Sigmoid colon (tissue), 7 donors: ENCODE measurements around the gene MAML3. TPM values are rescaled to one million over a fixed set of nuclear protein-coding genes. Genes with fewer than 3 reads are reported as not detected.

Experiments used
- DNase-seq: peaks from one replicate; pipeline ENCODE4 v3.0.0-alpha.2; 2019
- H3K27ac ChIP-seq, 4 donors: fragments of 200-600 bp; sonication (generic); one replicate each; pipeline ENCODE4 v1.5.1; 2016 to 2019; ENCODE audit warnings: mild to moderate bottlenecking in 1 of 4
- H3K27me3 ChIP-seq, 3 donors: fragments of 200-600 bp; sonication (generic); one replicate each; pipeline ENCODE4 v1.5.1; 2019; ENCODE audit warnings: mild to moderate bottlenecking in 1 of 3
- H3K36me3 ChIP-seq, 4 donors: fragments of 200-600 bp; sonication (generic); one replicate each; pipeline ENCODE4 v1.5.1; 2016 to 2019
- H3K4me1 ChIP-seq, 4 donors: fragments of 200-600 bp; sonication (generic); one replicate each; pipeline ENCODE4 v1.5.1; 2017 to 2019
- H3K4me3 ChIP-seq, 4 donors: fragments of 200-600 bp; sonication (generic); one replicate each; pipeline ENCODE4 v1.5.1; 2017 to 2019; ENCODE audit warnings: mild to moderate bottlenecking in 2 of 4, moderate library complexity in 1 of 4
- H3K9me3 ChIP-seq, 4 donors: fragments of 200-600 bp in 3 of 4; sonication (generic) in 3 of 4; one replicate each; pipeline versions ENCODE4 v1.5.1 to v1.6.1; 2013 to 2019
- CTCF ChIP-seq, 4 experiments: fragments of 450-650 bp in 3 of 4; fragments of 200-600 bp in 1 of 4; IDR thresholded peaks; one replicate each; pipeline ENCODE4 v1.5.1; 2016 to 2019; ENCODE audit warnings: antibody characterized with exemption in 4 of 4, mild to moderate bottlenecking in 3 of 4, moderate library complexity in 2 of 4
- EP300 ChIP-seq, 4 donors: sonication (generic); formaldehyde crosslinking; IDR thresholded peaks; one replicate each; pipeline ENCODE4 v1.6.1; 2017; ENCODE audit warnings: antibody characterized with exemption in 4 of 4
- POLR2A ChIP-seq, 2 donors: fragments of 450-650 bp; IDR thresholded peaks; one replicate each; pipeline ENCODE4 v1.6.1; 2016; ENCODE audit warnings: antibody characterized with exemption in 2 of 2, mild to moderate bottlenecking in 2 of 2, moderate library complexity in 2 of 2
- POLR2AphosphoS5 ChIP-seq, 4 donors: sonication (generic); formaldehyde crosslinking; IDR thresholded peaks; one replicate each; pipeline ENCODE4 v1.6.1; 2017; ENCODE audit warnings: antibody characterized with exemption in 4 of 4
- WGBS, 2 donors: extraction: QIAGEN DNeasy Blood & Tissue Kit; methylation state at CpG; one replicate each; pipeline ENCODE4 v1.1.7; 2013; 5-methylcytosine and 5-hydroxymethylcytosine counted together
- intact Hi-C: fragments of 100-400 bp; cut with DNase I; formaldehyde crosslinking; loops from one replicate; pipeline ENCODE4 v1.15.1; 2023
- polyA plus RNA-seq, 3 donors: library from polyadenylated mRNA; stranded (reverse); fragments of 200-250 nt; gene quantifications; one replicate each; pipeline ENCODE4 v1.2.3, GENCODE V29; 2013
- total RNA-seq, 4 donors: library from RNA; depleted of rRNA; stranded (reverse); fragments of >200 nt; gene quantifications; one replicate each; pipeline ENCODE4 v1.1.0, GENCODE V29; 2016
- donor health status: healthy with polysubstance abuse.
- donor health status: Bipolar disorder and iron deficiency.
- donor health status: healthy.

Gene MAML3
- total and polyA plus RNA-seq, 7 donors: 3.5 to 16.3 (median 5.4) TPM

- H3K4me1 ChIP-seq: peaks cover 0 to 66% (median 58%) of the 10 kb centered on the region in 4 donors
- DNase-seq: no peak
These were observed 232.4 kb downstream of the MAML3 start for GRCh38 chr4:139921429-139922184.

GRCh38 chr4:139920486-139921002 is 233.4 kb downstream of the MAML3 start:
- no peaks in the 10 kb centered on the region for H3K27me3 ChIP-seq
- peaks cover 0 to 69% (median 66%) of the 10 kb centered on the region in 4 donors for H3K4me1 ChIP-seq
- H3K9me3 ChIP-seq: no peaks in the 10 kb centered on the region
- 87 to 94% methylated on average over 3 of the region's 3 CpGs for WGBS, 2 donors
- intact Hi-C loops: no loop called here
- TF ChIP-seq POLR2A (IDR thresholded peaks at IDR 0.05) (no peak), POLR2AphosphoS5 (IDR thresholded peaks at IDR 0.05) (no peak), CTCF (IDR thresholded peaks at IDR 0.05) (no peak), EP300 (IDR thresholded peaks at IDR 0.05) (no peak)
- H3K36me3 ChIP-seq: no peaks in the 10 kb centered on the region
- DNase-seq: no peak
- peak overlapping the region; percentile 77 to 90 (median 81) for H3K27ac ChIP-seq
- no peak overlapping the region for H3K4me3 ChIP-seq

More at GRCh38 chr4:139921429-139922184, 232.4 kb downstream of the MAML3 start:
- Histone ChIP-seq H3K27me3 (no peaks in the 10 kb centered on the region), H3K4me3 (no peak overlapping the region), H3K27ac (peak overlapping the region; percentile 77 to 90 (median 81)), H3K9me3 (no peaks in the 10 kb centered on the region), H3K36me3 (no peaks in the 10 kb centered on the region)
- WGBS, 2 donors: 26 to 64% methylated on average over 11 of the region's 11 CpGs
- TF ChIP-seq CTCF (IDR thresholded peaks at IDR 0.05): no peak
- no peak for TF ChIP-seq POLR2AphosphoS5 (IDR thresholded peaks at IDR 0.05)
- TF ChIP-seq POLR2A (IDR thresholded peaks at IDR 0.05): no peak
- TF ChIP-seq EP300 (IDR thresholded peaks at IDR 0.05): no peak
- intact Hi-C loops: no loop called here

- TF ChIP-seq POLR2AphosphoS5 (IDR thresholded peaks at IDR 0.05) (peak in 1 of 4 donors; percentile 7), POLR2A (IDR thresholded peaks at IDR 0.05) (no peak)
- Histone ChIP-seq H3K4me3 (no peak overlapping the region), H3K36me3 (no peaks in the 10 kb centered on the region), H3K9me3 (no peaks in the 10 kb centered on the region), H3K27me3 (no peaks in the 10 kb centered on the region), H3K4me1 (peaks cover 0 to 77% (median 75%) of the 10 kb centered on the region in 4 donors), H3K27ac (peak overlapping the region; percentile 77 to 90 (median 81))
- DNase-seq: no peak
- intact Hi-C loops: loop anchor here (5.0 kb wide), 3 partner anchors 68 to 233 kb away; partner anchors contain the start of gene MAML3
- 54 to 73% methylated on average over 3 of the region's 3 CpGs for WGBS, 2 donors
These were observed 234.5 kb downstream of the MAML3 start for GRCh38 chr4:139919521-139919920.

GRCh38 chr4:139919004-139919403 is 235.0 kb downstream of the MAML3 start:
- no peak overlapping the region for H3K4me3 ChIP-seq
- no peaks in the 10 kb centered on the region for H3K36me3 ChIP-seq
- intact Hi-C loops: loop anchor here (5.0 kb wide), 3 partner anchors 68 to 233 kb away; partner anchors contain the start of gene MAML3
- H3K4me1 ChIP-seq: peaks cover 0 to 83% (median 81%) of the 10 kb centered on the region in 4 donors
- no peak for DNase-seq
- TF ChIP-seq POLR2A (IDR thresholded peaks at IDR 0.05) (no peak), POLR2AphosphoS5 (IDR thresholded peaks at IDR 0.05) (peak in 2 of 4 donors; percentile 9 to 40), EP300 (IDR thresholded peaks at IDR 0.05) (peak in 3 of 4 donors; percentile 3 to 14 (median 9))
- H3K27me3 ChIP-seq: no peaks in the 10 kb centered on the region
- H3K9me3 ChIP-seq: no peaks in the 10 kb centered on the region
- peak overlapping the region; percentile 77 to 90 (median 81) for H3K27ac ChIP-seq

GRCh38 chr4:139918591-139918990 is 235.4 kb downstream of the MAML3 start:
- intact Hi-C loops: loop anchor here (5.0 kb wide), 3 partner anchors 69 to 234 kb away; partner anchors contain the start of gene MAML3
- H3K27ac ChIP-seq: peak overlapping the region; percentile 77 to 90 (median 81)
- WGBS, 2 donors: 83 to 91% methylated on average over 7 of the region's 7 CpGs
- no peaks in the 10 kb centered on the region for H3K36me3 ChIP-seq
- H3K27me3 ChIP-seq: no peaks in the 10 kb centered on the region
- no peak overlapping the region for H3K4me3 ChIP-seq
- TF ChIP-seq EP300 (IDR thresholded peaks at IDR 0.05) (no peak), CTCF (IDR thresholded peaks at IDR 0.05) (no peak), POLR2AphosphoS5 (IDR thresholded peaks at IDR 0.05) (no peak), POLR2A (IDR thresholded peaks at IDR 0.05) (no peak)
- peaks cover 0 to 87% (median 85%) of the 10 kb centered on the region in 4 donors for H3K4me1 ChIP-seq
- DNase-seq: no peak
- H3K9me3 ChIP-seq: no peaks in the 10 kb centered on the region
